Measurements from ENCODE around the gene FPR2. TPM values are rescaled to one million over a fixed set of nuclear protein-coding genes. Genes with fewer than 3 reads are reported as not detected.

The FPR2 gene
- total and polyA plus RNA-seq, 9 of the 15 experiments (the other 6 are each of a cell fraction or from before 2014, with no cell fraction given): 0.03 to 0.15 (median 0.07) TPM; not detected in 6

DNA sequence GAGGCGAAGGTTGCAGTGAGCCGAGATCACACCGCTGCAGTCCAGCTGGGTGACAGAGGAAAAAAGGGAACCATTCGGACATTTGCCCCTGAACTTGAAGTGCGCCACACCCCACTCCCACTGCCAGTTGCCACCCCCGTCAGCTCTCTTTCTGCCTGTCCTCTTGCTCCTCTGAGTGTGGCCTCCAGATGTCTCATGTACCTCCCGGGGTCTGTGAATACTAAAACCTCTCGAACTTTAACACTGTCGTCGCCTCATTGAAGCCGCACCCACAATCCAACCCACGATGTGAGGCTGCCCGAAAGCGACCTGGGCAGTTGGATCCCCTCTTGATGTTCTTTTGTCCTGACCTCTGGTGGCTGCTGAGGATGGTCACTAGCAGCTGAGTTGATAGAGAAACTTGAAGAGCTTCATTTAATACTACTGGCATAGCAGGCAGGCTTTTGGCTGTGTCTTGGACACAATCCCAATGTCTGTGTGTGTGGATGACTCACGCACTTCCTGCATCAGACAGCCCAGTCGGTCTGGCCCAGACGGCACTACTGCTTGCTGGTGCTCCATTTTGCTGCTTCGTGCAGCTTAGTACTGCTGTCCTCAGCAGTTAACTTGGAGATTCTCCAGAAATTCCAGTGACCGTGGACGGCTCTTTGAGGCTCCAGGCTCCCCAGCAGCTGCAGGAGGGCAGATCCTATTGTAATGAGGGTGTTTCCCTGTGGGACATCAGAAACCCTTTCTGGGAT, 38.2 kb downstream of the FPR2 start (continued):
- no peak for TF ChIP-seq FOXO4 (CRISPR knock-in tag; IDR thresholded peaks at IDR 0.05)
- no peak for TF ChIP-seq ZFP30 (CRISPR knock-in tag; IDR thresholded peaks at IDR 0.05; ENCODE audit: borderline replicate concordance)
- no peak for TF ChIP-seq RHOXF2B (CRISPR knock-in tag; conservative IDR thresholded peaks at IDR 0.05)
- TF ChIP-seq HDAC8 (tag; IDR thresholded peaks at IDR 0.05): no peak
- no peak for TF ChIP-seq ZNF41 (CRISPR knock-in tag; conservative IDR thresholded peaks at IDR 0.05)
- TF ChIP-seq, protein P1, sequence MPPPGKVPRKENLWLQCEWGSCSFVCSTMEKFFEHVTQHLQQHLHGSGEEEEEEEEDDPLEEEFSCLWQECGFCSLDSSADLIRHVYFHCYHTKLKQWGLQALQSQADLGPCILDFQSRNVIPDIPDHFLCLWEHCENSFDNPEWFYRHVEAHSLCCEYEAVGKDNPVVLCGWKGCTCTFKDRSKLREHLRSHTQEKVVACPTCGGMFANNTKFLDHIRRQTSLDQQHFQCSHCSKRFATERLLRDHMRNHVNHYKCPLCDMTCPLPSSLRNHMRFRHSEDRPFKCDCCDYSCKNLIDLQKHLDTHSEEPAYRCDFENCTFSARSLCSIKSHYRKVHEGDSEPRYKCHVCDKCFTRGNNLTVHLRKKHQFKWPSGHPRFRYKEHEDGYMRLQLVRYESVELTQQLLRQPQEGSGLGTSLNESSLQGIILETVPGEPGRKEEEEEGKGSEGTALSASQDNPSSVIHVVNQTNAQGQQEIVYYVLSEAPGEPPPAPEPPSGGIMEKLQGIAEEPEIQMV (tag; conservative IDR thresholded peaks at IDR 0.05; ENCODE audit: low read depth): no peak
- no peak for TF ChIP-seq RERE (CRISPR knock-in tag; IDR thresholded peaks at IDR 0.05; ENCODE audit: borderline replicate concordance)
- TF ChIP-seq BCL6 (CRISPR knock-in tag; IDR thresholded peaks at IDR 0.05): no peak
- TF ChIP-seq TBL1XR1 (IDR thresholded peaks at IDR 0.05; ENCODE audit: low read length in 2 of 2): peak in 1 of 2 experiments; percentile 60; a peak in 1 of 4 replicates
- no peak for TF ChIP-seq MCM7 (IDR thresholded peaks at IDR 0.05)
- TF ChIP-seq, protein P2, sequence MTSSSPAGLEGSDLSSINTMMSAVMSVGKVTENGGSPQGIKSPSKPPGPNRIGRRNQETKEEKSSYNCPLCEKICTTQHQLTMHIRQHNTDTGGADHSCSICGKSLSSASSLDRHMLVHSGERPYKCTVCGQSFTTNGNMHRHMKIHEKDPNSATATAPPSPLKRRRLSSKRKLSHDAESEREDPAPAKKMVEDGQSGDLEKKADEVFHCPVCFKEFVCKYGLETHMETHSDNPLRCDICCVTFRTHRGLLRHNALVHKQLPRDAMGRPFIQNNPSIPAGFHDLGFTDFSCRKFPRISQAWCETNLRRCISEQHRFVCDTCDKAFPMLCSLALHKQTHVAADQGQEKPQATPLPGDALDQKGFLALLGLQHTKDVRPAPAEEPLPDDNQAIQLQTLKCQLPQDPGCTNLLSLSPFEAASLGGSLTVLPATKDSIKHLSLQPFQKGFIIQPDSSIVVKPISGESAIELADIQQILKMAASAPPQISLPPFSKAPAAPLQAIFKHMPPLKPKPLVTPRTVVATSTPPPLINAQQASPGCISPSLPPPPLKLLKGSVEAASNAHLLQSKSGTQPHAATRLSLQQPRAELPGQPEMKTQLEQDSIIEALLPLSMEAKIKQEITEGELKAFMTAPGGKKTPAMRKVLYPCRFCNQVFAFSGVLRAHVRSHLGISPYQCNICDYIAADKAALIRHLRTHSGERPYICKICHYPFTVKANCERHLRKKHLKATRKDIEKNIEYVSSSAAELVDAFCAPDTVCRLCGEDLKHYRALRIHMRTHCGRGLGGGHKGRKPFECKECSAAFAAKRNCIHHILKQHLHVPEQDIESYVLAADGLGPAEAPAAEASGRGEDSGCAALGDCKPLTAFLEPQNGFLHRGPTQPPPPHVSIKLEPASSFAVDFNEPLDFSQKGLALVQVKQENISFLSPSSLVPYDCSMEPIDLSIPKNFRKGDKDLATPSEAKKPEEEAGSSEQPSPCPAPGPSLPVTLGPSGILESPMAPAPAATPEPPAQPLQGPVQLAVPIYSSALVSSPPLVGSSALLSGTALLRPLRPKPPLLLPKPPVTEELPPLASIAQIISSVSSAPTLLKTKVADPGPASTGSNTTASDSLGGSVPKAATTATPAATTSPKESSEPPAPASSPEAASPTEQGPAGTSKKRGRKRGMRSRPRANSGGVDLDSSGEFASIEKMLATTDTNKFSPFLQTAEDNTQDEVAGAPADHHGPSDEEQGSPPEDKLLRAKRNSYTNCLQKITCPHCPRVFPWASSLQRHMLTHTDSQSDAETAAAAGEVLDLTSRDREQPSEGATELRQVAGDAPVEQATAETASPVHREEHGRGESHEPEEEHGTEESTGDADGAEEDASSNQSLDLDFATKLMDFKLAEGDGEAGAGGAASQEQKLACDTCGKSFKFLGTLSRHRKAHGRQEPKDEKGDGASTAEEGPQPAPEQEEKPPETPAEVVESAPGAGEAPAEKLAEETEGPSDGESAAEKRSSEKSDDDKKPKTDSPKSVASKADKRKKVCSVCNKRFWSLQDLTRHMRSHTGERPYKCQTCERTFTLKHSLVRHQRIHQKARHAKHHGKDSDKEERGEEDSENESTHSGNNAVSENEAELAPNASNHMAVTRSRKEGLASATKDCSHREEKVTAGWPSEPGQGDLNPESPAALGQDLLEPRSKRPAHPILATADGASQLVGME (CRISPR knock-in tag; IDR thresholded peaks at IDR 0.05): peak; percentile 8; the same call in 1 of the 2 replicates
- peak; percentile 20; the same call in 1 of the 2 replicates for TF ChIP-seq ZNF134 (CRISPR knock-in tag; conservative IDR thresholded peaks at IDR 0.05)
- no peak for TF ChIP-seq PTTG1 (tag; IDR thresholded peaks at IDR 0.05; ENCODE audit: low read depth)

Measured in K562 (cell line).